Stimulated activated CD8-positive, alpha-beta memory T cell treated with anti-CD3 and anti-CD28 coated beads, Interleukin-4, amount 100 ng/mL, for 4 hours (primary cell): ENCODE data around the gene RPL10.

Source experiments
- DNase-seq, 2 donors: peaks; one replicate each; pipeline ENCODE4 v3.0.0-alpha.2; 2020; ENCODE audit warnings: low read depth in 2 of 2, low spot score in 1 of 2

RPL10 gene

DNA sequence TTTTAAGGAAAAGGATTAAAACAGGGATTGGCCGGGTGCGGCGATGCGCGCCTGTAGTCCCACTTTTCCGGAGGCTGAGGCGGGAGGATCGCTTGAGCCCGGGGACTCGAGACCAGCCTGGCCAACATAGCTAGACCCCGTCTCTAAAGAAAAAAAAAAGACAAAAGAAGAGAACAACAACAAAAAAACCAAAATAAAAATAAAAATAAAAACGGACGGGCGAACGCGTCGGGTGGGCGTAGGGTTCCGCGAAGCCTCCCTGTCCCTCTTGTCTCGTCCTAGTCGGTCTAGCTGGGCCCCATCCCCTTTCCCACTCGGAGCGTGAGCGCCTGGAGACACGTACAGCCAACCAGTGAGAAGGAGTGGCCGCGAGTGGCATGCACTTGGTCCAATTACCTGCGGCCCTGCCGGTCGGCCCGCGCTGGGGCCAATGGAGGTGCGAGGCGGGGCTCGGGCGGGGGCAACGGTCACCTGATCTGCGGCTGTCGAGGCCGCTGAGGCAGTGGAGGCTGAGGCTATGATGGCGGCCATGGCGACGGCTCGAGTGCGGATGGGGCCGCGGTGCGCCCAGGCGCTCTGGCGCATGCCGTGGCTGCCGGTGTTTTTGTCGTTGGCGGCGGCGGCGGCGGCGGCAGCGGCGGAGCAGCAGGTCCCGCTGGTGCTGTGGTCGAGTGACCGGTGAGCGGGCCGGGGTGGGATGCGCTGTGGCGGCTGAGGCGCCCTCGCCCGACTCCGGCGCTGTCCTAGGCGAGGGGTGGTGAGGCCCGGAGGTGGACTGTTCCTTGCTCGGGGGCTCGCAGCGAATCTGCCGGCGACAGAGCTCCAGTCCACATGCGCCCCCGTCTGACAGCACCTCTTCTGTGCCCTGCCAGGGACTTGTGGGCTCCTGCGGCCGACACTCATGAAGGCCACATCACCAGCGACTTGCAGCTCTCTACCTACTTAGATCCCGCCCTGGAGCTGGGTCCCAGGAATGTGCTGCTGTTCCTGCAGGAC, 30.3 kb downstream of the RPL10 start, which contains the start of gene ATP6AP1:
ATP6AP1 (plus strand) TSS at position 502 of the 996 bp plus-strand sequence; CDS start at position 518, 16 bp downstream.
- DNase-seq: peak; percentile 57 to 70

DNA sequence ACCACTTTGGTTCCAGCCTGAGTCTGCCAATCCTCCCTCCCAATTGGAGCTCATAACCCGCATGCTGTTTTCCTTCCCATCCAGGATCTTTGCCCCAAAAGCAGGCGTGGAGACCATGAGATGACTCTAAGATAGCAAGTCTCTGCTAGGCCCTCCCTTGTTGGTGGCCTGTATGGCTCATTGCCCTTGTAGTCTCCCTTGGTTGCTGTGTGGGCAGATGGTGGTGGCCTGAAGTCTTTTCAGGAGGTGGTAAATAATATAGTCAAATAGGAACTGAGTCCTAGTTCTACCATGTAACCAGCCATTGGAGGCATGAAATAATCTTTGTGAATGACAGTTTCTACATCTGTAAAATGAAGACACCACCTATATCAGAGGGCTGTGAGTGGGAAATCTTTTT, 31.5 kb downstream of the RPL10 start:
- no peak for DNase-seq

DNA sequence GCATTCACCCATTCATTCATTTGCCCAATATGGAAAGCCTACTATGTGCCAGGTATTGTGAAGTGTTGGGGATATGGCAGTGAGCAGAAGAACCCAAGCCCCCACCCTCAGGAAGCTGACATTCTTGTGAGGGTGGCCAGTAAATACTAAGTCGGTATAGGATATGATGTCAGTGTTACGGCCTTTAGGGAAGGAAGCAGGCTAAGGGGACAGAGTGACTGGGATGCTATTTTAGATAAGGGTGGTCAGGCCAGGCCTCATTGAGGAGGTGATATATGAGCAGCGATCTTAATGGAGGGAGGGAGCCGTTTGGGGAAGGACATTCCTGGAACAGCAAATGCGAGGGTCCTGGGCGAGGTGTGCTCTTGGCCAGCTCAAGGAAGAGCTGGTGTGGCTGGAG, 32.3 kb downstream of the RPL10 start:
- DNase-seq: no peak

- DNase-seq: no peak
Measured at GRCh38 chrX:154430916-154431315, 32.7 kb downstream of the RPL10 start.

DNA sequence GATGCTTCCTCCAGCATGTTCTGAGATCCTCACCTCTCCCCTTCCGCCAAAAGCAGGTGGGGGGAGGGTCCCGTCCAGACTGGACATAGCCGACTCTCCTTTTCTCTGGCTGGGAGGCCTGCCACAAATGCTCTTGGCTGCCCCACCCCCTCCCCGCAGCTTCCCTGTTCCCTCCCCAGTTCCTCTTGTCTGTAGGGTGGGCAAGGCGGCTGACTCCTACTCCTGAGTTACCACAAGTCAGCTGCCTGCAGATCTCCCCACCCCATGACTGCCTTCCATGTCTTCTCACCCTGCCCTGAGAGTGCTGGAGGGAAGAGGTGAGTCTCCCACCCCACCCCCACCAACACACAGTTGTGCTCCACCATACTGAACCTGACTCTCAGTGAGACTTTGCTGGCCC, 33.2 kb downstream of the RPL10 start:
- DNase-seq: no peak

DNA sequence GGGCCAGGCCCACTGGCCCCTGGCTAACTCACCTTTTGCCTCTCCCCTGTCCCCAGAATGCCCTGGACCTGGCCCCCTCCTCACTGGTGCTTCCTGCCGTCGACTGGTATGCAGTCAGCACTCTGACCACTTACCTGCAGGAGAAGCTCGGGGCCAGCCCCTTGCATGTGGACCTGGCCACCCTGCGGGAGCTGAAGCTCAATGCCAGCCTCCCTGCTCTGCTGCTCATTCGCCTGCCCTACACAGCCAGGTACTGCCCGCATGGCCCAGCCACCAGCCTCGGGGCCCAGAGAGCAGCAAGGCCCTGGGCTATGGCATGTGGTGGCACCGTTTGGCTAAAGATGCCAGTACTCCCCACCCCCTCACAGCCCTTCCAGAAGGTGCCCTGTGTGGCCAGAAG, 34.0 kb downstream of the RPL10 start:
- no peak for DNase-seq

GRCh38 chrX:154433605-154434004, 35.4 kb downstream of the RPL10 start:
- no peak for DNase-seq

GRCh38 chrX:154434394-154435168, 36.4 kb downstream of the RPL10 start:
- DNase-seq: no peak

- no peak for DNase-seq
Measured at GRCh38 chrX:154435171-154435733, 37.1 kb downstream of the RPL10 start.

- DNase-seq: no peak
Measured at GRCh38 chrX:154436374-154436982, 38.3 kb downstream of the RPL10 start.

- no peak for DNase-seq
Measured at GRCh38 chrX:154436983-154437752, 39.0 kb downstream of the RPL10 start, which contains the start of gene GDI1. TSS of gene GDI1 (plus strand) at chrX:154437154. CDS start at chrX:154437255, 101 bp downstream.

GRCh38 chrX:154437971-154438893, 40.1 kb downstream of the RPL10 start:
- no peak for DNase-seq

GRCh38 chrX:154439841-154440240, 41.7 kb downstream of the RPL10 start:
- no peak for DNase-seq

- no peak for DNase-seq
Measured at GRCh38 chrX:154440623-154441357, 42.6 kb downstream of the RPL10 start.

GRCh38 chrX:154441564-154441963, 43.4 kb downstream of the RPL10 start:
- DNase-seq: no peak

DNA sequence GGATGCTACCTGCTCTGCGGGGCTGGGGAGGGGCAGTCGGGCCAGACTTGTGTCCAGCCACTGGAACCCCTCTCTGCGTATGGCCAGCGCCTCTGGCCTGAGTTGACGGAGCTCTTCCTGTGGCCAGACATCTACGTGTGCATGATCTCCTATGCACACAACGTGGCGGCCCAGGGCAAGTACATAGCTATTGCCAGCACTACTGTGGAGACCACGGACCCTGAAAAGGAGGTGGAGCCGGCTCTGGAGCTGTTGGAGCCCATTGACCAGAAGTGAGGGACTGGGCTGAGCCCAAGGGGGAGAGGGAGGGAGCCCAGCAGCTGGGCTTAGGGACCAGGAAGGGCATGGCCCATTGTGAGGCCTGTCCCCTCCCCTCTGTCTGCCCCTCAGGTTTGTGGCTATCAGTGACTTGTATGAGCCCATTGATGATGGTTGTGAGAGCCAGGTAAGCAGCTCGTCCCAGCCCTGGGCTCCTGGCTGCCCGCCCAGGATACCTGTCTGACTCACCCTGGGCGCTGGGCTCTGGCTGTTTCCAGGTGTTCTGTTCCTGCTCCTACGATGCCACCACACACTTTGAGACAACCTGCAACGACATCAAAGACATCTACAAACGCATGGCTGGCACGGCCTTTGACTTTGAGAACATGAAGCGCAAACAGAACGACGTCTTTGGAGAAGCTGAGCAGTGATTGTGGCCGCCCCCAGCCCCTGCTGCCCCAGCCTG, 44.0 kb downstream of the RPL10 start:
- DNase-seq: no peak

DNA sequence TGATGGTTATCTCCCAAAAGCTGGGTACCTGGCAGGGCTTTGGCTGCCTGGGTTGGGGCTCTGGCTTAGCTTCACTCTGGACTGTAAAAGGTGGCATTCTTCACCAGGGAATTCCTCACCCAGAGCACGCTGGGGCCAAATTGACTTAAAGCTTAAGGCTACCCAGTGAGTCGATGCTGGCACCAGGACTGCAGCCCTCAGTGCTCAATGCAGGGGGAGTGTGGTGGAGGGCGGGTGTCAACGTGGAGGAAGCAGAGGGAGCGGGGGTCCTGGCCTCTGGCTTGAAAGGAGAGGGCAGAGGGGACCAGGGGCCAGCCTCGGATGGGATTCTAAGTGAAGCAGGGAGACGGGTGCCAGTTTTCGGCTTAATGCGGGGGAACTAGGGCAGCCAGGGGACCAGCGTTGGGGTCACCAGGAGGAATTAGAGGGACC, 45.3 kb downstream of the RPL10 start:
- DNase-seq: no peak
